Cerebellar nuclear complex (tissue), 1 donor: ENCODE measurements around the gene GM2A.
"Not testable (repeated sequence)": the region's sequence is repeated elsewhere in the genome, so short reads cannot be mapped to it uniquely, and the experiment has no call there.

Experiments
- DNase-seq, 2 experiments: peaks; one replicate each; lab custom pipeline; 2025; lab: John Stamatoyannopoulos, UW

GM2A gene

GRCh38 chr5:151228986-151229385 lies 24.0 kb upstream of the GM2A start:
- no peak for DNase-seq

- no peak for DNase-seq
These were observed 22.8 kb upstream of the GM2A start for GRCh38 chr5:151230048-151230680.

- DNase-seq, result no peak
These were observed 21.6 kb upstream of the GM2A start for GRCh38 chr5:151231359-151231758.

- no peak for DNase-seq
These were observed 19.3 kb upstream of the GM2A start for GRCh38 chr5:151233616-151234085.

- DNase-seq, result no peak
These were observed 18.3 kb upstream of the GM2A start for GRCh38 chr5:151234476-151235238.

- not testable (repeated sequence) for DNase-seq
These were observed 17.8 kb upstream of the GM2A start for GRCh38 chr5:151235239-151235571.

GRCh38 chr5:151236888-151237287 lies 16.1 kb upstream of the GM2A start:
- no peak for DNase-seq

- no peak for DNase-seq
These were observed 15.3 kb upstream of the GM2A start for GRCh38 chr5:151237685-151238084.

- DNase-seq, result no peak
These were observed 14.7 kb upstream of the GM2A start for GRCh38 chr5:151238303-151238741.

GRCh38 chr5:151239237-151239861 lies 13.6 kb upstream of the GM2A start:
- DNase-seq, result no peak

- DNase-seq, result not testable (repeated sequence)
These were observed 12.6 kb upstream of the GM2A start for GRCh38 chr5:151240268-151240835.

- no peak for DNase-seq
These were observed 11.9 kb upstream of the GM2A start for GRCh38 chr5:151240924-151241635.

- no peak for DNase-seq
These were observed 9.9 kb upstream of the GM2A start for GRCh38 chr5:151243127-151243526.

- DNase-seq, result no peak
These were observed 9.4 kb upstream of the GM2A start for GRCh38 chr5:151243564-151243963.

- no peak for DNase-seq
These were observed 8.8 kb upstream of the GM2A start for GRCh38 chr5:151244206-151244605.

GRCh38 chr5:151245680-151246219 lies 7.2 kb upstream of the GM2A start:
- no peak for DNase-seq

GRCh38 chr5:151248651-151249050 lies 4.3 kb upstream of the GM2A start:
- no peak for DNase-seq

GRCh38 chr5:151249281-151249680 lies 3.7 kb upstream of the GM2A start:
- DNase-seq, result no peak

GRCh38 chr5:151250346-151251000 lies 2.5 kb upstream of the GM2A start:
- DNase-seq, result no peak

GRCh38 chr5:151251001-151251551 lies 1.9 kb upstream of the GM2A start:
- DNase-seq, result no peak

GRCh38 chr5:151251621-151252020 lies 1.4 kb upstream of the GM2A start:
- DNase-seq, result no peak
